NK-92 treated with Interleukin-12 subunit alpha and Interleukin-12 subunit beta, amount 100 ng/mL, for 24 hours (cell line): Measurements from ENCODE around the gene CADM3.
A peak's percentile ranks its signal among the peaks of the same experiment; 100 is the strongest.

Experiments used
- DNase-seq: peaks from one replicate; lab custom pipeline; 2025; lab: John Stamatoyannopoulos, UW

Gene CADM3

GRCh38 chr1:159171254-159171687 is at the start of gene CADM3:
Gene CADM3 (plus strand): TSS chr1:159171615. CDS start chr1:159171766, 151 bp downstream.
- DNase-seq = no peak

GRCh38 chr1:159122005-159122621 is 49.3 kb upstream of the CADM3 start:
- no peak for DNase-seq

- peak; percentile 8 for DNase-seq
These were observed 47.8 kb upstream of the CADM3 start for GRCh38 chr1:159123587-159123986.

- DNase-seq = peak; percentile 30
These were observed 39.0 kb upstream of the CADM3 start for GRCh38 chr1:159132271-159132881.

GRCh38 chr1:159140474-159140873 is 30.9 kb upstream of the CADM3 start:
- DNase-seq = no peak

- DNase-seq = no peak
These were observed 29.6 kb upstream of the CADM3 start for GRCh38 chr1:159141584-159142390.

GRCh38 chr1:159142391-159142663 is 29.1 kb upstream of the CADM3 start:
- DNase-seq = no peak

GRCh38 chr1:159142726-159143510 is 28.5 kb upstream of the CADM3 start:
- no peak for DNase-seq

GRCh38 chr1:159144571-159144970 is 26.8 kb upstream of the CADM3 start:
- no peak for DNase-seq

- DNase-seq = no peak
These were observed 24.4 kb upstream of the CADM3 start for GRCh38 chr1:159146980-159147379.

GRCh38 chr1:159152031-159152430 is 19.4 kb upstream of the CADM3 start:
- DNase-seq = no peak

GRCh38 chr1:159161001-159161718 is 10.3 kb upstream of the CADM3 start:
- peak; percentile 36 for DNase-seq

- no peak for DNase-seq
These were observed 9.7 kb upstream of the CADM3 start for GRCh38 chr1:159161719-159162026.

- DNase-seq = no peak
These were observed 8.7 kb upstream of the CADM3 start for GRCh38 chr1:159162516-159163265.

GRCh38 chr1:159163614-159164228 is 7.7 kb upstream of the CADM3 start:
- no peak for DNase-seq

- no peak for DNase-seq
These were observed 3.4 kb upstream of the CADM3 start for GRCh38 chr1:159168043-159168442.

- DNase-seq = no peak
These were observed 776 bp upstream of the CADM3 start for GRCh38 chr1:159170639-159171038.

GRCh38 chr1:159171688-159172501 is 480 bp downstream of the CADM3 start:
- no peak for DNase-seq

GRCh38 chr1:159172614-159173291 is 1.3 kb downstream of the CADM3 start:
- DNase-seq = no peak
